Lower leg skin (tissue), 4 donors: ENCODE data around the gene PLAC8L1. TPM values are rescaled to one million over a fixed set of nuclear protein-coding genes. Genes with fewer than 3 reads are reported as not detected.

Experiments
- DNase-seq, 2 donors: peaks; one replicate each; pipeline ENCODE4 v3.0.0-alpha.2; 2019; ENCODE audit warnings: low spot score in 2 of 2
- H3K4me3 ChIP-seq: fragments of 200-600 bp; sonication (generic); 2 replicates; pipeline ENCODE4 v1.5.1; 2017; ENCODE audit warnings: mild to moderate bottlenecking, low read depth; ENCODE audit not compliant: poor library complexity, severe bottlenecking
- CTCF ChIP-seq, 3 donors: fragments of 450-650 bp; IDR thresholded peaks; one replicate each; pipeline ENCODE4 v1.5.1; 2016; ENCODE audit warnings: antibody characterized with exemption in 3 of 3, mild to moderate bottlenecking in 3 of 3, moderate library complexity in 2 of 3
- POLR2A ChIP-seq, 2 donors: fragments of 450-650 bp; IDR thresholded peaks; one replicate each; pipeline ENCODE4 v1.6.1; 2016 to 2017; ENCODE audit warnings: antibody characterized with exemption in 2 of 2, mild to moderate bottlenecking in 1 of 2, moderate library complexity in 1 of 2
- WGBS, 2 donors: methylation state at CpG; one replicate each; pipeline ENCODE4 v1.1.5; 2018; 5-methylcytosine and 5-hydroxymethylcytosine counted together
- intact Hi-C: fragments of 100-400 bp; cut with DNase I; formaldehyde crosslinking; loops from one replicate; pipeline ENCODE4 v1.15.0; 2023; ENCODE audit warnings: low total_unique reads
- total RNA-seq, 4 donors: library from RNA; depleted of rRNA; stranded (reverse); fragments of >200 nt; gene quantifications; one replicate each; pipeline ENCODE4 v1.1.0, GENCODE V29; 2016

Gene PLAC8L1
- total RNA-seq, 4 donors from 2014 or later = not detected

GRCh38 chr5:146059460-146060220 lies 45.7 kb downstream of the PLAC8L1 start:
- H3K4me3 ChIP-seq = no peak overlapping the region
- intact Hi-C loops = loop anchor here (10.0 kb wide), 1 partner anchor 155 kb away; no protein-coding TSS in a partner anchor
- DNase-seq = no peak
- 69 to 71% methylated on average over 22 of the region's 22 CpGs for WGBS, 2 donors
- no peak for TF ChIP-seq CTCF (IDR thresholded peaks at IDR 0.05)
- no peak for TF ChIP-seq POLR2A (IDR thresholded peaks at IDR 0.05)

GRCh38 chr5:146055432-146055831 lies 49.9 kb downstream of the PLAC8L1 start:
- no peak for TF ChIP-seq CTCF (IDR thresholded peaks at IDR 0.05)
- no peak for TF ChIP-seq POLR2A (IDR thresholded peaks at IDR 0.05)
- no peak for DNase-seq
- no peak overlapping the region for H3K4me3 ChIP-seq
- intact Hi-C loops = loop anchor here (10.0 kb wide), 1 partner anchor 151 kb away; no protein-coding TSS in a partner anchor
- WGBS, 2 donors = 74 to 80% methylated on average over 2 of the region's 2 CpGs

GRCh38 chr5:146052780-146053179 lies 52.6 kb downstream of the PLAC8L1 start:
- no peak for DNase-seq
- intact Hi-C loops = loop anchor here (10.0 kb wide), 1 partner anchor 148 kb away; no protein-coding TSS in a partner anchor
- TF ChIP-seq CTCF (IDR thresholded peaks at IDR 0.05) (no peak), POLR2A (IDR thresholded peaks at IDR 0.05) (no peak)
- H3K4me3 ChIP-seq = no peak overlapping the region

- H3K4me3 ChIP-seq = no peak overlapping the region
- intact Hi-C loops = loop anchor here (10.0 kb wide), 1 partner anchor 147 kb away; no protein-coding TSS in a partner anchor
- DNase-seq = no peak
- 65 to 74% methylated on average over 3 of the region's 3 CpGs for WGBS, 2 donors
- TF ChIP-seq CTCF (IDR thresholded peaks at IDR 0.05) = no peak
- TF ChIP-seq POLR2A (IDR thresholded peaks at IDR 0.05) = no peak
Observed at GRCh38 chr5:146051678-146052077, 53.7 kb downstream of the PLAC8L1 start.

- no peak for TF ChIP-seq CTCF (IDR thresholded peaks at IDR 0.05)
- no peak for TF ChIP-seq POLR2A (IDR thresholded peaks at IDR 0.05)
- intact Hi-C loops = loop anchor here (10.0 kb wide), 1 partner anchor 145 kb away; no protein-coding TSS in a partner anchor
- DNase-seq = no peak
- WGBS, 2 donors = 74 to 83% methylated on average over 5 of the region's 5 CpGs
- no peak overlapping the region for H3K4me3 ChIP-seq
Observed at GRCh38 chr5:146050086-146050485, 55.3 kb downstream of the PLAC8L1 start.
